Large intestine (tissue), 3 donors: ENCODE measurements around the gene MRPL48. TPM values are rescaled to one million over a fixed set of nuclear protein-coding genes. Genes with fewer than 3 reads are reported as not detected.
A peak's percentile ranks its signal among the peaks of the same experiment; 100 is the strongest.
"Not testable (repeated sequence)": the region's sequence is repeated elsewhere in the genome, so short reads cannot be mapped to it uniquely, and the experiment has no call there.

Experiments used
- DNase-seq, 2 donors: peaks; one replicate each; pipeline versions ENCODE4 v3.0.0 to v3.0.0-alpha.2; 2013
- H3K27ac ChIP-seq: one replicate; pipeline ENCODE4 v1.5.1; 2013; ENCODE audit warnings: low read length
- H3K27me3 ChIP-seq: 2 replicates; pipeline ENCODE4 v1.6.1; 2013; ENCODE audit warnings: low read length; ENCODE audit not compliant: control insufficient read depth, insufficient read depth
- H3K36me3 ChIP-seq: 2 replicates; pipeline ENCODE4 v1.6.1; 2013; ENCODE audit warnings: low read length; ENCODE audit not compliant: control insufficient read depth, insufficient read depth
- H3K4me1 ChIP-seq: one replicate; pipeline ENCODE4 v1.6.1; 2013; ENCODE audit warnings: low read length; ENCODE audit not compliant: control insufficient read depth, insufficient read depth
- H3K4me3 ChIP-seq: one replicate; pipeline ENCODE4 v1.5.1; 2013; ENCODE audit warnings: low read length
- H3K9me3 ChIP-seq: one replicate; pipeline ENCODE4 v1.6.1; 2013; ENCODE audit warnings: mild to moderate bottlenecking, low read depth, low read length, moderate library complexity; ENCODE audit not compliant: control insufficient read depth
- WGBS: methylation state at CpG from one replicate; pipeline ENCODE4 v1.1.5; 2013; ENCODE audit warnings: low lambda C conversion rate; ENCODE audit not compliant: insufficient coverage; 5-methylcytosine and 5-hydroxymethylcytosine counted together
- polyA plus RNA-seq: library from polyadenylated mRNA; unstranded; fragments of 120-200 nt; gene quantifications from one replicate; pipeline ENCODE4 v1.2.1, GENCODE V29; 2013

Gene MRPL48
- polyA plus RNA-seq, 1 donor, result 49.2 TPM

DNA sequence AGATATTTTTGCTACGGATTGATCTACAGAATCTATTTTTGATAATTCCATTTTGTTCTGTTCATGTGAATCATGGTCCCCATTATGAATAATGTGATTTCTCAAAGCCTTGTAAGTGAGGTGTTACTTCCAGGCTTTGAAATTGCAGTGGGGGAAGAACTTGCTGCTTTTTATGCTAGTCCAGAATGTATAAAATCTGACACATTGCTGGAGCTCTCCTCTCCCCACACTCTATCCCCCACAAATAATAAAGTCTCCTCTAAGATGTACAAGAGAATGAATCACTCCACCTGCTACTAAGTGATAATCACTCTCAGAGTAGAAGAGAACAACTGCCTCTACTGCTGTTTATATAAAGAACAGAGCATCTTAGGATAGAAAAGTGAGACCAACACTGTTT, 20.9 kb upstream of the MRPL48 start:
- WGBS, result no CpG with 5 or more reads among the region's 1 CpG
- Histone ChIP-seq H3K27me3 (no peaks in the 10 kb centered on the region), H3K36me3 (no peaks in the 10 kb centered on the region), H3K4me3 (no peak overlapping the region), H3K27ac (no peak overlapping the region), H3K9me3 (no peaks in the 10 kb centered on the region), H3K4me1 (no peaks in the 10 kb centered on the region)
- no peak for DNase-seq

DNA sequence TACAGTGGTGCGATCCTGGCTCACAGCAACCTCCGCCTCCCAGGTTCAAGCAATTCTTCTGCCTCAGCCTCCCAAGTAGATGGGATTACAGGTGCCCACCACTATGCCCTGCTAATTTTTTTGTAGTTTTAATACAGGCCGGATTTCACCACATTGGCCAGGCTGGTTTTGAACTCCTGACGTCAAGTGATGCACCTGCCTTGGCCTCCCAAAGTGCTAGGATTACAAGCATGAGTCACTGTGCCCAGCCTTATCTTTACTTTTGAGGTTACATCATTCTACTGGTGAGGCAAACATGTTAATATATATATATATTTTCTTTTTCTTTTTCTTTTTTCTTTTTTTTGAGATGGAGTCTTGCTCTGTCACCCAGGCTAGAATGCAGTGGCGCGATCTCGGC, 16.9 kb upstream of the MRPL48 start:
- not testable (repeated sequence) for H3K36me3 ChIP-seq, H3K27me3 ChIP-seq, DNase-seq, H3K27ac ChIP-seq, H3K4me3 ChIP-seq, H3K4me1 ChIP-seq
- WGBS, result 100% methylated on average over 1 of the region's 7 CpGs
- peaks cover 11% of the 10 kb centered on the region for H3K9me3 ChIP-seq

DNA sequence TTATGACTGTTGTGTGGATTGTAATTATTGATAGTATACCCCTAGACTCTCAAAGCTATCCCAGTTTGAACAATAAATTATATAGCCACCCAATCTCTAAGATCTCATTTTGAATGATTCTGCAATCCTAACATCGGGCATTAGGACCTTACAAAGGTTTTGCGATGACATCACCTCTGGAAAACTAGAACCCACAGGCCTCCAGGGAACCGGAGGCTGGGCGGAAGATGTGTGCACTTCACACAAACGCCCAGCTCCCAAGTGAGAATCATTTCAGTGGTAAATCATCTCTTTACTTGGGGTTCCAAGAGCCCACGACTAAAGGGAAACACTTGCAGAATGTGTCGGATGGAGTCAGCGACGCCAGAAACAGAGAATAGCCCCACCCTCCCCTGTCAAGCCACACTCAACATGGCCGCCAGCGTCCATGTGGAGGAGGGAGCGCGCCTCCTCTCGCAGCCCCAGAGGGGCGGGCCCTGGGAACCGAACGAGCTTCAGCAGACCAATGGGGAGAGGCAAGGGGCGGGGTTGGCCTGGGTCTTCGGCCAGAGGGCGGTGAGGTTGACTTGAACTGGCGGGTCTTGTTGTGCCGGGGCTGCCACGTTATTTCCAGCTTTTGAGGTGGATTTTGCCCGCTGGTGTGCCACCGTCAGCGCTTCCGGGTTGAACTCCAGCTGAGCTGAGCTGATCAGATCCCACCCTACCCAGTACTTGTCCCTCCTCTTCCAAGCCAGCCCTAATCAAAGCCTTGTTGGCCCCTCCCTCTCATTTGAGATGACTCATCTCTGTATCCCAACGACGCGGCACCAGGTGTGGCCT, 8.4 kb upstream of the MRPL48 start:
- no CpG with 5 or more reads among the region's 30 CpGs for WGBS
- peak; percentile 99 to 100 for DNase-seq
- Histone ChIP-seq H3K4me1 (peaks cover 15% of the 10 kb centered on the region), H3K27ac (peak overlapping the region; percentile 99), H3K4me3 (peak overlapping the region; percentile 59), H3K36me3 (no peaks in the 10 kb centered on the region), H3K9me3 (peaks cover 7% of the 10 kb centered on the region), H3K27me3 (no peaks in the 10 kb centered on the region)

DNA sequence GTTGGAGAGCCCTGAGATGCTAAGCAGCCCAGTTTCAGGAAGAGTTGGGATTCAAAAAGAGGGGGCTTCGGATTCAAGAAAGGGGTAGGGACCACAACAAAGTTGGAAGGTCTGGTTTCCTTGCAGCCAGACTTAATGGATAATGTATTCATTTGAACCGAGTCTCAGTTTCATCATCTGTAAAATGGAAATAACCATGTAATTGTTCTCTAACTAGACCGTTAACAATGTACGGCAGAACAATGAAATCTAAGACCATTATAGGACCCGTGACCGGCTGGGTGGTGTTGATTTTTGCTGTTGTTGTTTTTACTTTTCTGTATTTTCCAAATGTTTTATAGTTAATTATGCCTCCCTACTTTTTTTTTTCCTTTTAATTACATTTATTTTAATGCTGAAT, 6.4 kb upstream of the MRPL48 start:
- DNase-seq, result no peak
- WGBS, result 90% methylated on average over 5 of the region's 6 CpGs
- no peaks in the 10 kb centered on the region for H3K36me3 ChIP-seq
- no peaks in the 10 kb centered on the region for H3K27me3 ChIP-seq
- no peak overlapping the region for H3K27ac ChIP-seq
- peaks cover 15% of the 10 kb centered on the region for H3K4me1 ChIP-seq
- H3K4me3 ChIP-seq, result no peak overlapping the region
- H3K9me3 ChIP-seq, result no peaks in the 10 kb centered on the region

DNA sequence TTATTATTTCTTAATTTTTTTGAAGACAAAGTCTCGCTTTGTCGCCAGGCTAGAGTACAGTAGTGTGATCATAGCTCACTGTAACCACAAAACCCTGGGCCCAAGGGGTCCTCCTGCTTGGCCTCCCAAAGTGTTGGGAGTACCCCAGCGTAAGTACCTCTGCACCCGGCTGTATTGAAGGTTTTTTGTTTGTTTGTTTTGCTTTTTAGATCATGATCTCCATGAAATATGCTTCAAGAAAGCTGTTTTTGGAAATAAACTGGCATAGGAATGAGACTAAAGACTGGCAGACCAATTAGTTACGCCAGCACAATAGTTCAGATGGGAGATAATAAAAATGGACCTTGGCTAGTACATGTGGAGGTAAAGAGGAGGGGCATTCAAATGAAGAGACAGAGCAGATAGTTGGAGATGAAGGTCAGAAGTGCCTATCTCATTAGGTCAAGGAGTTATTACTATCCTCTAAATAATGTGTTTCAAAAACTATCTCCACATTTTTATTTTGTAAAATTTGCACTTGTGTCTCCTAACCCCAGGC, 4.1 kb upstream of the MRPL48 start:
- DNase-seq, result peak; percentile 42 to 70
- H3K36me3 ChIP-seq, result no peaks in the 10 kb centered on the region
- H3K27me3 ChIP-seq, result no peaks in the 10 kb centered on the region
- H3K4me1 ChIP-seq, result peaks cover 15% of the 10 kb centered on the region
- H3K4me3 ChIP-seq, result no peak overlapping the region
- 60% methylated on average over 1 of the region's 5 CpGs for WGBS
- H3K9me3 ChIP-seq, result no peaks in the 10 kb centered on the region
- H3K27ac ChIP-seq, result peak overlapping the region; percentile 82

DNA sequence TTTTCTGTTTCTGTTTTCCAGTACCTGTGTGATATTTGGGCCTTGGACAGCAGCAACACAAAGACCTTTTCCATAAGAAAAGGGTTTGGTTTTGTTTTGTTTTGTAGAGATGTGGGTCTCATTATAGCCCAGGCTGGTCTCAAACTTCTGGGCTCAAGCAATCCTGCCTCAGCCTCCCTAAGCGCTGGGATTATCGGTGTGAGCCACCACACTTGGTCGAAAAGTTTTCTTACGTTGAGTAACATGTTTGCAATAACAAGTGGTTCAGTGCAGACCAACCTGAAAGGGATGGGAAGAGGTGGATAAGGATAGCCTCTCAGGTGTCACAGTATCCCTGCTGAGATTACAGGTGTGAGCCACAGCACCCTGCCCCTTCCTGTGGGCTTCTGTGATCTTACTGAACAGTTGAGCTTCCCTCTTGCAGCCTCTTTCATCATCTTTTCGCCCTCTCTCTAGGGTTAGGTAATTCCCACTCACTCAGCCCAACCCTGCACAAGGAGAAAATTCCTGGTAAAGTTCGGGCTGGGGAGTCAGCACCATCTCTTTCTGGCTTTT, 3.5 kb upstream of the MRPL48 start:
- WGBS, result 100% methylated on average over 1 of the region's 6 CpGs
- no peaks in the 10 kb centered on the region for H3K9me3 ChIP-seq
- H3K27ac ChIP-seq, result peak overlapping the region; percentile 82
- H3K4me3 ChIP-seq, result no peak overlapping the region
- H3K36me3 ChIP-seq, result no peaks in the 10 kb centered on the region
- DNase-seq, result no peak
- H3K27me3 ChIP-seq, result no peaks in the 10 kb centered on the region
- H3K4me1 ChIP-seq, result peaks cover 19% of the 10 kb centered on the region

DNA sequence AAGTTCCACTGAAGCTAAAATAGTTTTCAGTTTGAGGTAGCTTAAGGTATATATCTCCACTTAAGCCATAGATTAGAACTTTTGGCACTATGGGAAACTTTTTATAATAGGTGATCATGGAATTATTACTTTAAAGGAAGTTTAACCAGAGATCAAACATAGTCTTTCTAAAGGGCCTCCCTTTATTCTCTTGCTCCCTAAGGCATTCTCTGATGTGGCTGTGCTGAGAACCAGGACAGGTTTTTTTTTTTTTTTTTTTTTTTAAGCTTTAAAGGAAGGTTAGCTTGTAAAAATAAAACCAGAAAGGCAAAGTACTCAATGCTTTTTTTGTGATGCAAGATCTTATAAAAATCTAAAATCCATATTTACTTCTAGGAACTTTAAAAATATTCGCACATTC, 2.9 kb upstream of the MRPL48 start:
- Histone ChIP-seq H3K36me3 (no peaks in the 10 kb centered on the region), H3K4me3 (no peak overlapping the region), H3K9me3 (no peaks in the 10 kb centered on the region), H3K27me3 (no peaks in the 10 kb centered on the region), H3K27ac (no peak overlapping the region), H3K4me1 (peaks cover 20% of the 10 kb centered on the region)
- no peak for DNase-seq
- no CpG with 5 or more reads among the region's 1 CpG for WGBS

DNA sequence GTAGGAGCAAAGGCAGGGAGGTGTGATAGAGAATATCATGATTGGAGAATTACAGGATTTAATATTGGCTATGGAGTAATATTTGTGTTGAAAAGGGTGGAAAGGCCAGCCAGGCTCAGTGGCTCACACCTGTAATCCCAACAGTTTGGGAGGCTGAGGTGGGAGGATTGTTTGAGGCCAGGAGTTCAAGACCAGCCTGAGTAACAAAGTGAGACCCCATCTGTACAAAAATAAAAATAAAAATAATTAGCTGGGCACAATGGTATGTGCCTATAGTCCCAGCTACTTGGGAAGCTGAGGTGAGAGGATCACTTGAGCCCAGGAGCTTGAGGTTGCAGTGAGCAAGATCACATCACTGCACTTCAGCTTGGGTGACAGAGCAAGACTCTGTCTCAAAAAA, 2.2 kb upstream of the MRPL48 start:
- not testable (repeated sequence) for DNase-seq, H3K27me3 ChIP-seq, H3K4me3 ChIP-seq, H3K27ac ChIP-seq, H3K9me3 ChIP-seq, H3K36me3 ChIP-seq
- H3K4me1 ChIP-seq, result peaks cover 17% of the 10 kb centered on the region

DNA sequence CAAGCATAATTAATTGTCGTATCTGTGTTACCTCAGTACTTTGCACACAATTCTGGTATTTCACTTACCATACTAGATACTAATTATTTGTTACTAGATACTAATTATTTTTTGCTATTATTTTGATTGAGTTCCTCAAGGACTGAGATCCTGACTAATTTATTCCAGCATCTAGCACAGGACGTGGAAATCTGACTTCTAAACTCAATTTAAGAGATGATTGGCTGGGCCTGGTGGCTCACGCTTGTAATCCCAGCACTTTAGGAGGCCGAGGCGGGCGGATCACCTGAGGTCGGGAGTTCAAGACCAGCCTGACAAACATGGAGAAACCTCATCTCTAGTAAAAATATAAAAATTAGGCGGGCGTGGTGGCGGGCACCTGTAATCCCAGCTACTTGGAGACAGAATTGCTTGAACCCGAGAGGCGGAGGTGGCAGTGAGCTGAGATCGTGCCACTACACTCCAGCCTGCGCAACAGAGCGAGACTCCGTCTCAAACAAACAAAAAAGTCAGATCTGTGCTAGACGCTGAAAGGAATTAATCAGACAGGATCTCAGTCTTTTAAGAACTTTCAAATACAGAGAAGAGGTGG, 527 bp upstream of the MRPL48 start:
- WGBS, result 51% methylated on average over 2 of the region's 17 CpGs
- no peak for DNase-seq

DNA sequence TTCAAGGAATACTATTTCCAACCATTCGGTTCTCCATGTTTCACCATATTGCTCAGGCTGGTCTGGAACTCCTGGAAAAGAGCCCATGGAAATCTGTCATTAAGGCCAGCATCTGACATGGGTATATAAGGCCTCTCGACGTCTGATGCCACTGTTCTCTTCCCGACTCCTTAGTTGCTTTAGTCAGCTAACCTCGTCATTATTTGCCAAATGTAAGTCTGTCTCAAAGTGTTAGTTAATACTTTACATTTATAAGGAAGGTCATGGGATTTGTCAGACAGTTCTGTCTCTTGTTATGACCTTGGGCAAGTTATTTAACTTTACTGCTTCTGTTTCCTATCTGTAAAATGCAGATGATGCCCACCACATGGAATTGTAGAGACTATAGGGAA, 1.6 kb downstream of the MRPL48 start:
- WGBS, result 50% methylated on average over 1 of the region's 5 CpGs
- H3K36me3 ChIP-seq, result peaks cover 2% of the 10 kb centered on the region
- H3K4me3 ChIP-seq, result no peak overlapping the region
- peaks cover 5% of the 10 kb centered on the region for H3K4me1 ChIP-seq
- H3K9me3 ChIP-seq, result no peaks in the 10 kb centered on the region
- peak overlapping the region; percentile 92 for H3K27ac ChIP-seq
- H3K27me3 ChIP-seq, result no peaks in the 10 kb centered on the region
- peak; percentile 16 to 63 for DNase-seq

More for the DNA sequence above, 527 bp upstream of the MRPL48 start:
- Histone ChIP-seq H3K27ac (peak overlapping the region; percentile 92), H3K36me3 (peaks cover under 1% of the 10 kb centered on the region), H3K9me3 (no peaks in the 10 kb centered on the region), H3K27me3 (no peaks in the 10 kb centered on the region), H3K4me3 (peak overlapping the region; percentile 81), H3K4me1 (peaks cover 17% of the 10 kb centered on the region)
